Breast epithelium (tissue), 3 donors: ENCODE data around the gene PTGER3.
"Not testable (repeated sequence)": the region's sequence is repeated elsewhere in the genome, so short reads cannot be mapped to it uniquely, and the experiment has no call there.

ENCODE experiments used
- POLR2AphosphoS5 ChIP-seq, 3 donors: sonication (generic); formaldehyde crosslinking; IDR thresholded peaks; one replicate each; pipeline ENCODE4 v1.6.1; 2017; ENCODE audit warnings: antibody characterized with exemption in 3 of 3
- TF ChIP-seq, protein P1 (sequence below), 3 donors: fragments of 450-650 bp; IDR thresholded peaks; one replicate each; pipeline ENCODE4 v1.5.1; 2016 to 2017; ENCODE audit warnings: antibody characterized with exemption in 3 of 3, mild to moderate bottlenecking in 3 of 3, moderate library complexity in 3 of 3

DNA sequence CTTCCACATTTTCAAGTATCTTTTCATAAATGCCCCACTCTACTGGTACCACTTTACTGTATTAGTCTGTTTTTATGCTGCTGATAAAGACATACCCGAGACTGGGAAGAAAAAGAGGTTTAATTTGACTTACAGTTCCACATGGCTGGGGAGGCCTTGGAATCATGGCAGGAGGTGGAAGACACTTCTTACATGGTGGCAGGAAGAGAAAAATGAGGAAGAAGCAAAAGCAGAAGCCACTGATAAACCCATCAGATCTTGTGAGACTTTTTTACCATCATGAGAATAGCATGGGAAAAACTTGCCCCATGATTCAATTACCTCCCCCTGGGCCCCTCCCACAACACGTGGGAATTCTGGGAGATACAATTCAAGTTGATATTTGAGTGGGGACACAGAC lies 107.2 kb downstream of the PTGER3 start:
- not testable (repeated sequence) for TF ChIP-seq POLR2AphosphoS5 (IDR thresholded peaks at IDR 0.05)
- TF ChIP-seq, protein P1, sequence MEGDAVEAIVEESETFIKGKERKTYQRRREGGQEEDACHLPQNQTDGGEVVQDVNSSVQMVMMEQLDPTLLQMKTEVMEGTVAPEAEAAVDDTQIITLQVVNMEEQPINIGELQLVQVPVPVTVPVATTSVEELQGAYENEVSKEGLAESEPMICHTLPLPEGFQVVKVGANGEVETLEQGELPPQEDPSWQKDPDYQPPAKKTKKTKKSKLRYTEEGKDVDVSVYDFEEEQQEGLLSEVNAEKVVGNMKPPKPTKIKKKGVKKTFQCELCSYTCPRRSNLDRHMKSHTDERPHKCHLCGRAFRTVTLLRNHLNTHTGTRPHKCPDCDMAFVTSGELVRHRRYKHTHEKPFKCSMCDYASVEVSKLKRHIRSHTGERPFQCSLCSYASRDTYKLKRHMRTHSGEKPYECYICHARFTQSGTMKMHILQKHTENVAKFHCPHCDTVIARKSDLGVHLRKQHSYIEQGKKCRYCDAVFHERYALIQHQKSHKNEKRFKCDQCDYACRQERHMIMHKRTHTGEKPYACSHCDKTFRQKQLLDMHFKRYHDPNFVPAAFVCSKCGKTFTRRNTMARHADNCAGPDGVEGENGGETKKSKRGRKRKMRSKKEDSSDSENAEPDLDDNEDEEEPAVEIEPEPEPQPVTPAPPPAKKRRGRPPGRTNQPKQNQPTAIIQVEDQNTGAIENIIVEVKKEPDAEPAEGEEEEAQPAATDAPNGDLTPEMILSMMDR (IDR thresholded peaks at IDR 0.05), result not testable (repeated sequence)
